ENCODE measurements around the gene CRELD1. TPM values are rescaled to one million over a fixed set of nuclear protein-coding genes. Genes with fewer than 3 reads are reported as not detected.

CRELD1 gene
- total RNA-seq, 1 donor from 2014 or later: 54.3 TPM

- no peaks in the 10 kb centered on the region for H3K9me3 ChIP-seq
- peaks cover 28% of the 10 kb centered on the region for H3K4me1 ChIP-seq
- H3K27me3 ChIP-seq (ENCODE audit: low read depth): no peaks in the 10 kb centered on the region
- TF ChIP-seq CTCF (IDR thresholded peaks at IDR 0.05): no peak
- no peak overlapping the region for H3K4me3 ChIP-seq
- H3K27ac ChIP-seq: no peak overlapping the region
- intact Hi-C loops (cut with DNase I): no loop called here
- no peaks in the 10 kb centered on the region for H3K36me3 ChIP-seq
- DNase-seq (no peak), ATAC-seq (peak; percentile 86 to 92)
These were observed 24.2 kb upstream of the CRELD1 start for GRCh38 chr3:9909221-9910013.

GRCh38 chr3:9911863-9912262 lies 21.8 kb upstream of the CRELD1 start:
- ATAC-seq: no peak
- no peak for DNase-seq
- TF ChIP-seq CTCF (IDR thresholded peaks at IDR 0.05): no peak
- Histone ChIP-seq H3K27me3 (ENCODE audit: low read depth) (no peaks in the 10 kb centered on the region), H3K27ac (no peak overlapping the region), H3K9me3 (no peaks in the 10 kb centered on the region), H3K4me1 (peaks cover 41% of the 10 kb centered on the region), H3K4me3 (no peak overlapping the region), H3K36me3 (no peaks in the 10 kb centered on the region)
- intact Hi-C loops (cut with DNase I): no loop called here

- Histone ChIP-seq H3K9me3 (no peaks in the 10 kb centered on the region), H3K27me3 (ENCODE audit: low read depth) (no peaks in the 10 kb centered on the region), H3K4me3 (no peak overlapping the region), H3K36me3 (no peaks in the 10 kb centered on the region), H3K27ac (no peak overlapping the region), H3K4me1 (peaks cover 47% of the 10 kb centered on the region)
- no peak for ATAC-seq
- TF ChIP-seq CTCF (IDR thresholded peaks at IDR 0.05): no peak
- intact Hi-C loops (cut with DNase I): no loop called here
- no peak for DNase-seq
These were observed 21.2 kb upstream of the CRELD1 start for GRCh38 chr3:9912294-9912935.

- TF ChIP-seq CTCF (IDR thresholded peaks at IDR 0.05): no peak
- DNase-seq (no peak), ATAC-seq (no peak)
- Histone ChIP-seq H3K27me3 (ENCODE audit: low read depth) (no peaks in the 10 kb centered on the region), H3K4me1 (peaks cover 51% of the 10 kb centered on the region), H3K9me3 (no peaks in the 10 kb centered on the region), H3K4me3 (no peak overlapping the region), H3K36me3 (no peaks in the 10 kb centered on the region), H3K27ac (no peak overlapping the region)
- intact Hi-C loops (cut with DNase I): no loop called here
These were observed 20.0 kb upstream of the CRELD1 start for GRCh38 chr3:9913601-9914000.

- H3K4me3 ChIP-seq: no peak overlapping the region
- H3K27ac ChIP-seq: peak overlapping the region; percentile 90
These were observed 19.6 kb upstream of the CRELD1 start for GRCh38 chr3:9914011-9914410.

More at GRCh38 chr3:9914011-9914410, 19.6 kb upstream of the CRELD1 start:
- DNase-seq (no peak), ATAC-seq (no peak)
- intact Hi-C loops (cut with DNase I): no loop called here
- Histone ChIP-seq H3K4me1 (peaks cover 47% of the 10 kb centered on the region), H3K27me3 (ENCODE audit: low read depth) (no peaks in the 10 kb centered on the region), H3K9me3 (no peaks in the 10 kb centered on the region), H3K36me3 (no peaks in the 10 kb centered on the region)
- TF ChIP-seq CTCF (IDR thresholded peaks at IDR 0.05): no peak

Measured in lower lobe of right lung (tissue), 2 donors.